Kidney epithelial cell (primary cell): ENCODE results near the gene BEND4. TPM values are rescaled to one million over a fixed set of nuclear protein-coding genes. Genes with fewer than 3 reads are reported as not detected.

Experiments
- DNase-seq: peaks from one replicate; pipeline ENCODE4 v3.0.0-alpha.2; 2010; ENCODE audit warnings: low read depth
- H3K27me3 ChIP-seq: 2 replicates; pipeline ENCODE4 v1.6.0; 2011; ENCODE audit warnings: low read length; ENCODE audit not compliant: control insufficient read depth, insufficient read depth
- H3K36me3 ChIP-seq: 2 replicates; pipeline ENCODE4 v1.5.1; 2011; ENCODE audit warnings: low read length; ENCODE audit not compliant: control insufficient read depth, insufficient read depth
- H3K4me3 ChIP-seq: 2 replicates; pipeline ENCODE4 v1.5.1; 2011; ENCODE audit warnings: low read depth, mild to moderate bottlenecking, control low read depth, low read length
- total RNA-seq: library from RNA; depleted of rRNA; stranded (reverse); fragments of >200 nt; gene quantifications from 2 replicates; pipeline ENCODE4 v1.2.3, GENCODE V29; 2015
- TF ChIP-seq, protein P1 (sequence below): IDR thresholded peaks from 2 replicates; pipeline ENCODE4 v1.5.1; 2011; ENCODE audit warnings: mild to moderate bottlenecking, moderate library complexity, low read length, control low read depth, inconsistent platforms; ENCODE audit not compliant: insufficient read depth, poor library complexity, severe bottlenecking

Gene BEND4
- total RNA-seq, 1 donor from 2014 or later = 0.13 TPM

DNA sequence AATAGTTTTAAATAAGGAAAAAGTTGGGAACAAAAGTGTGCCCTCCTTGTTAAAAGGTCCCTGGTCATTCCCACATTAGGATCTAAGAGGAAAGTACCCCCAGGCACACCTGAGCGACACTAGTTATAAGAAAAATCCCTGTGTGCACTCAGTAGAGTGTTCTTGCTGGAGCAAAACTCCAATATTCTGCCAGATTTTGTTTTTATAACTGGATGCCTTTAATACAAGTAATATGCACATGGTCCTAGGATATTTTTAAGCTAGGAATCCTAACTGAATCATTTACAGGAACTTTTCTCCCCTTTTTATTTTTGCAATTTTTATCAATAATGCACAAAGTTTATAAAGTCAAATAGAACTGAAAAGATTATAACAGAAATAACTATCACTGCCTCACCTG lies 68.6 kb downstream of the BEND4 start:
- TF ChIP-seq, protein P1, sequence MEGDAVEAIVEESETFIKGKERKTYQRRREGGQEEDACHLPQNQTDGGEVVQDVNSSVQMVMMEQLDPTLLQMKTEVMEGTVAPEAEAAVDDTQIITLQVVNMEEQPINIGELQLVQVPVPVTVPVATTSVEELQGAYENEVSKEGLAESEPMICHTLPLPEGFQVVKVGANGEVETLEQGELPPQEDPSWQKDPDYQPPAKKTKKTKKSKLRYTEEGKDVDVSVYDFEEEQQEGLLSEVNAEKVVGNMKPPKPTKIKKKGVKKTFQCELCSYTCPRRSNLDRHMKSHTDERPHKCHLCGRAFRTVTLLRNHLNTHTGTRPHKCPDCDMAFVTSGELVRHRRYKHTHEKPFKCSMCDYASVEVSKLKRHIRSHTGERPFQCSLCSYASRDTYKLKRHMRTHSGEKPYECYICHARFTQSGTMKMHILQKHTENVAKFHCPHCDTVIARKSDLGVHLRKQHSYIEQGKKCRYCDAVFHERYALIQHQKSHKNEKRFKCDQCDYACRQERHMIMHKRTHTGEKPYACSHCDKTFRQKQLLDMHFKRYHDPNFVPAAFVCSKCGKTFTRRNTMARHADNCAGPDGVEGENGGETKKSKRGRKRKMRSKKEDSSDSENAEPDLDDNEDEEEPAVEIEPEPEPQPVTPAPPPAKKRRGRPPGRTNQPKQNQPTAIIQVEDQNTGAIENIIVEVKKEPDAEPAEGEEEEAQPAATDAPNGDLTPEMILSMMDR = no peak
- no peak for DNase-seq
- H3K36me3 ChIP-seq = no peaks in the 10 kb centered on the region

DNA sequence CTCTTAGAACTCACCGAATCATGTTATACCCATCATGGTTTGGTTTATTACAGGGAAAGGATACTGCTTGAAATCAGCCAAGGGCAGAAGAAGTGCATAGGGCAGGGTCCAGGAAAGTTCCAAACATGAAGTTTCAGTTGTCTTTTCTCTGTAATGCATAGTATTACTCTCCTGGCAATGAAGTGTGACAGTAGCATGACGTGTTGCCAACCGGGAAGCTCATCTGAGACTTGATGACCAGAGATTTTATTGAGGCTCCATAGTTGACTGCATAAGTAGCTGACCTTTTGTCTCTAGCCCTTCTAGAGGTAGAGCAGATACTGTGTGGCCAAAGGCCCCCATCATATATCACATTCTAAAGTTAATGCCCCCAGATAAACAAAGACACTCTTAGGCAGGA lies 72.1 kb downstream of the BEND4 start:
- no peak for DNase-seq
- H3K27me3 ChIP-seq = no peaks in the 10 kb centered on the region
- TF ChIP-seq, protein P1 = no peak
- H3K4me3 ChIP-seq = no peak overlapping the region
- no peaks in the 10 kb centered on the region for H3K36me3 ChIP-seq

More for the DNA sequence above, 68.6 kb downstream of the BEND4 start:
- H3K4me3 ChIP-seq = no peak overlapping the region
- no peaks in the 10 kb centered on the region for H3K27me3 ChIP-seq

DNA sequence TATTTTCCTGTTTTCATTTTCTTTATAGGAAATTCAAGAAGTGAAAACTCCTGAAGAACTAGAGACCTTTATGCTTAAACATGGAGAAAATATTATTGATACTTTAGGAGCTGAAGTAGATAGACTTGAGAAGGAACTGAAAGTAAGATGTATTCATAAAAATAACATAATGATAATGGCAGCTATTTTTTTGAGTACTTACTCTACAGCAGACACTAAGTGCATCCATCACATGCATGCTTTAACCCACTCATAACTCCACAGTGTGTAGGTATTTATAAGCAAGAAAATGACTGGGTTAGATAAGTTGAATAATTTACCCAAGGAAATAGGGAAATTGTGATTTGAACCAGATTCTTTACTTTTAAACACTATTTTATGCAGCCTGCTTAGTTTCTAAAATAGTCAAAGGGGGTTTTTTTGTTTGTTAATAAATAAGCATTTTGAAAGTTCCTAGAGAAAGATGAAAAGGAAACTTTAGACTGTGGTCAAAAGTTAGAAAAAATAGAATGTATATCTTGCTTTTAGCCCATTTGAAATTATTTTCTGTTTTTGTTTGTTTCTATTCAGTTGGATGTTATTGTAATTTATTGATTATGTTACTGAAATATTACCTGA lies 74.2 kb downstream of the BEND4 start:
- H3K36me3 ChIP-seq = no peaks in the 10 kb centered on the region
- TF ChIP-seq, protein P1 = no peak
- no peak for DNase-seq
- H3K4me3 ChIP-seq = no peak overlapping the region
- no peaks in the 10 kb centered on the region for H3K27me3 ChIP-seq

DNA sequence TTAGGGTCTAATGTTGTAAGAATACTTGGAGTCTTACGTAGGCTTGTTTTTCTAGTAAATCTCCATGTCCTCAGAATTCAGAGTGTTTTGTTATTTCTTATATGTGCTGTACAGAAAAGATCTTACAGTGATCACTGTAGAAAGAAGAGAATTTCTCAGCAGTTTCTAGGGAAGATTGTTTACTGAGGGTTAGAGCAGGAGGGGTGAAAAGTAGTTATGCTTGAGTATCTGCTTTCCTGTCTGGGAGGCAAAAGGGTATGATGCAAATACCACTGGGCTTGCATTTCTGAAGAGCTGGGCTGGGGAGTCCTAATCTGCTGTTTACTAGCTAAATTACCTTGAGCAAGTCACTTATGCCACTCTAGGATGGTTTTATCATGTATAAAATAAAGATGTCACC lies 78.2 kb downstream of the BEND4 start:
- no peak overlapping the region for H3K4me3 ChIP-seq
- H3K36me3 ChIP-seq = no peaks in the 10 kb centered on the region
- no peak for DNase-seq
- H3K27me3 ChIP-seq = no peaks in the 10 kb centered on the region
- TF ChIP-seq, protein P1 = no peak

DNA sequence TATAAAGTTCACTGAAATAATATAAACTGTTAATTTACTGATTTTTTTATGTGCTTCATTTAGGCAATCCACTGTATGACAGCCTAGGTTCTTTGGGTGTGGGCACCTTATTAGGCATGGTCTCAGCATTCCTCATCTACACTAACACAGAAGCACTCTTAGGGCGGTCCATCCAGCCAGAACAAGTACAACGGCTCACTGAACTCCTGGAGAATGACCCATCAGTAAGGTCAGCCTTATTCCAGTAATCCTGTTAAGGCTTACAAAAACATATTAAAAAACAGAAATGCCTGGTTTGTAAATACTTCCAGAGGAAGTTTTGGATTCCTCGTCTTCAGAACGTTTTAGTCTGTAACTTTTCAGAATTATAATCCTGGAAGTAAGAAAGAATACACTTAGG lies 82.0 kb downstream of the BEND4 start:
- Histone ChIP-seq H3K4me3 (no peak overlapping the region), H3K27me3 (no peaks in the 10 kb centered on the region), H3K36me3 (no peaks in the 10 kb centered on the region)
- TF ChIP-seq, protein P1 = no peak
- no peak for DNase-seq

DNA sequence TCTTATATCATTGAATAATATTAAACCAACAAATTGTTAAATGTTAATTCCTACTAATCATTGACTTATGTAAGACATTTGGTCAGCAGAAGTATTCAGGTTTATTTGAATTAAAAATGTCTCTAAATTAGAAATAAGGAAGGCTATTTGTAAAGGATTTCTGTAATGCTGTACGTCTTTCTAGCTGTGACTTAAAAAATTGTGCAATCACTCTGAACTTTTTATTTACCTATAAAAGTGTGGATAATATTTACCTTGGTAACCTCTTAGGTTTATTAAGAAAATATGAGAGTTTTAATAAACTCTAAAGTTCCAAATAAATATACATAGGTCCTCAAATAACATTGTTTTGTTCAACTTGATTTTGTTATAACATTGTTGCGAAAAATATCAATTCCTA lies 85.2 kb downstream of the BEND4 start:
- Histone ChIP-seq H3K27me3 (no peaks in the 10 kb centered on the region), H3K4me3 (no peak overlapping the region), H3K36me3 (no peaks in the 10 kb centered on the region)
- TF ChIP-seq, protein P1 = no peak
- DNase-seq = no peak
